ENCODE results near the gene LCP1.

DNA sequence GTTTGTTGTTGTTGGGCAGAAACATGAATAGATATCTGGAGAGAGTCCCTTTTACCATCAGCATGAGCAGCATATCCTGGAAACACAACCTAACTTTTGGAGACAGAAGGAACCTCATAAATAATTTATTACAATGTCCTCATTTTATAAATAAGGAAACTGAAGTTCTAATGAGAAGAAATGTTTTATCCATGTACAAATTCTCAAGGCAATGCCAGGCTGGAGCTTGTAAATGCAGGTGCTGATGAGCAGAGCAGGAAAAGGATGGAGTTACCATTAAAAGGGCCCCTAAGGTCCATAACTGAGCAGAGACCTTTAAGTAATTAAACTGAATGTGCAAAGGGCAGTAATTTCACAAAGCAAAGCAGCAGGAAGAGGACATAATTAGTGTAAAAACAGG lies 17.3 kb downstream of the LCP1 start:
- TF ChIP-seq, protein P1, sequence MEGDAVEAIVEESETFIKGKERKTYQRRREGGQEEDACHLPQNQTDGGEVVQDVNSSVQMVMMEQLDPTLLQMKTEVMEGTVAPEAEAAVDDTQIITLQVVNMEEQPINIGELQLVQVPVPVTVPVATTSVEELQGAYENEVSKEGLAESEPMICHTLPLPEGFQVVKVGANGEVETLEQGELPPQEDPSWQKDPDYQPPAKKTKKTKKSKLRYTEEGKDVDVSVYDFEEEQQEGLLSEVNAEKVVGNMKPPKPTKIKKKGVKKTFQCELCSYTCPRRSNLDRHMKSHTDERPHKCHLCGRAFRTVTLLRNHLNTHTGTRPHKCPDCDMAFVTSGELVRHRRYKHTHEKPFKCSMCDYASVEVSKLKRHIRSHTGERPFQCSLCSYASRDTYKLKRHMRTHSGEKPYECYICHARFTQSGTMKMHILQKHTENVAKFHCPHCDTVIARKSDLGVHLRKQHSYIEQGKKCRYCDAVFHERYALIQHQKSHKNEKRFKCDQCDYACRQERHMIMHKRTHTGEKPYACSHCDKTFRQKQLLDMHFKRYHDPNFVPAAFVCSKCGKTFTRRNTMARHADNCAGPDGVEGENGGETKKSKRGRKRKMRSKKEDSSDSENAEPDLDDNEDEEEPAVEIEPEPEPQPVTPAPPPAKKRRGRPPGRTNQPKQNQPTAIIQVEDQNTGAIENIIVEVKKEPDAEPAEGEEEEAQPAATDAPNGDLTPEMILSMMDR (IDR thresholded peaks at IDR 0.05; ENCODE audit: insufficient read depth, low read depth, low read length) = no peak
- no peak for TF ChIP-seq EZH2 (IDR thresholded peaks at IDR 0.05; ENCODE audit: insufficient read depth, low read length)
